Uterus (tissue), 4 donors: Measurements from ENCODE around the gene SMIM14. TPM values are rescaled to one million over a fixed set of nuclear protein-coding genes. Genes with fewer than 3 reads are reported as not detected.

Source experiments
- DNase-seq, 2 donors: peaks; one replicate each; pipeline ENCODE4 v3.0.0-alpha.2; 2019 to 2020
- H3K27ac ChIP-seq, 2 donors: fragments of 200-600 bp; sonication (generic); 1 replicate in 1 of 2; 2 replicates in 1 of 2; pipeline ENCODE4 v1.5.1; 2016 to 2018
- H3K27me3 ChIP-seq, 2 donors: fragments of 200-600 bp; sonication (generic); one replicate each; pipeline ENCODE4 v1.5.1; 2018 to 2019; ENCODE audit warnings: control low read depth in 1 of 2
- H3K36me3 ChIP-seq, 2 donors: fragments of 200-600 bp; sonication (generic); one replicate each; pipeline ENCODE4 v1.5.1; 2019; ENCODE audit warnings: control low read depth in 1 of 2
- H3K4me1 ChIP-seq, 2 donors: fragments of 200-600 bp; sonication (generic); one replicate each; pipeline ENCODE4 v1.5.1; 2018 to 2019; ENCODE audit warnings: control low read depth in 1 of 2
- H3K4me3 ChIP-seq, 2 donors: fragments of 200-600 bp; sonication (generic); 1 replicate in 1 of 2; 2 replicates in 1 of 2; pipeline ENCODE4 v1.5.1; 2018 to 2019; ENCODE audit warnings: mild to moderate bottlenecking in 1 of 2
- H3K9me3 ChIP-seq, 2 donors: fragments of 200-600 bp; sonication (generic); one replicate each; pipeline ENCODE4 v1.5.1; 2019; ENCODE audit warnings: control low read depth in 1 of 2
- CTCF ChIP-seq, 4 experiments: fragments of 200-600 bp in 2 of 4; fragments of 450-650 bp in 2 of 4; sonication (generic) in 2 of 4; IDR thresholded peaks; one replicate each; pipeline ENCODE4 v1.5.1; 2016 to 2019; ENCODE audit warnings: antibody characterized with exemption in 4 of 4, mild to moderate bottlenecking in 2 of 4, moderate library complexity in 1 of 4
- POLR2A ChIP-seq, 2 donors: fragments of 450-650 bp; IDR thresholded peaks; one replicate each; pipeline ENCODE4 v1.6.1; 2016; ENCODE audit warnings: antibody characterized with exemption in 2 of 2, mild to moderate bottlenecking in 1 of 2, moderate library complexity in 1 of 2
- intact Hi-C: fragments of 100-400 bp; cut with DNase I; formaldehyde crosslinking; loops from one replicate; pipeline ENCODE4 v1.15.1; 2023; ENCODE audit warnings: low total_unique reads
- total RNA-seq, 4 donors: library from RNA; depleted of rRNA in 3 of 4; stranded (reverse); fragments of >200 nt in 3 of 4; gene quantifications; one replicate each; pipeline versions ENCODE4 v1.1.0 to v1.2.4, GENCODE V29; 2014 to 2023
- donor health status: DM: yes; HTN: yes; CAD: no.

SMIM14 gene
- total RNA-seq, 4 donors from 2014 or later: 21.3 to 53.2 (median 35.3) TPM

GRCh38 chr4:39569209-39569608 lies 69.5 kb downstream of the SMIM14 start:
- DNase-seq: no peak
- Histone ChIP-seq H3K27ac (no peak overlapping the region), H3K36me3 (no peaks in the 10 kb centered on the region), H3K27me3 (no peaks in the 10 kb centered on the region), H3K4me1 (no peaks in the 10 kb centered on the region), H3K9me3 (no peaks in the 10 kb centered on the region), H3K4me3 (no peak overlapping the region)
- TF ChIP-seq CTCF (IDR thresholded peaks at IDR 0.05) (no peak), POLR2A (IDR thresholded peaks at IDR 0.05) (no peak)
- intact Hi-C loops: no loop called here

DNA sequence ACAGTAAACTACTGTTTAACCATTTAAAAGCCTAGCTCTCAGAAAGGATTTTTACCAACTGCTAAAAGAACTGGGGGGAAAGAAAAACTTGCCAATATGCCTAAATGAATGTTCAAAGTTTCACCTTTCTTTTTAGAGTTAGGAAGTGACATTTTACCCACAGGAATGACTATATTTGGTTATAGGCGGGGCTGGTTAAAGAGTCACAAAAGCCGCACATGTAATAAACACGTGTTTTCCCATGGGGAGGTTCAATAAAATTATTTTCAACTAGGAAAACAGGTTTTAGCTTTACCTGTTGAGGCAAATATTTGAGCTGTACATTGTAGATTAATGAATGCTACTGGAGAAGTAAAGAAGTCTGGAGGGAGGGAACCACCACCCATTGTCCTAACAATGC lies 69.9 kb downstream of the SMIM14 start:
- no peak overlapping the region for H3K4me3 ChIP-seq
- no peaks in the 10 kb centered on the region for H3K27me3 ChIP-seq
- TF ChIP-seq POLR2A (IDR thresholded peaks at IDR 0.05) (no peak), CTCF (IDR thresholded peaks at IDR 0.05) (no peak)
- no peak for DNase-seq
- H3K36me3 ChIP-seq: no peaks in the 10 kb centered on the region
- H3K9me3 ChIP-seq: no peaks in the 10 kb centered on the region
- no peaks in the 10 kb centered on the region for H3K4me1 ChIP-seq
- intact Hi-C loops: no loop called here
- H3K27ac ChIP-seq: no peak overlapping the region

DNA sequence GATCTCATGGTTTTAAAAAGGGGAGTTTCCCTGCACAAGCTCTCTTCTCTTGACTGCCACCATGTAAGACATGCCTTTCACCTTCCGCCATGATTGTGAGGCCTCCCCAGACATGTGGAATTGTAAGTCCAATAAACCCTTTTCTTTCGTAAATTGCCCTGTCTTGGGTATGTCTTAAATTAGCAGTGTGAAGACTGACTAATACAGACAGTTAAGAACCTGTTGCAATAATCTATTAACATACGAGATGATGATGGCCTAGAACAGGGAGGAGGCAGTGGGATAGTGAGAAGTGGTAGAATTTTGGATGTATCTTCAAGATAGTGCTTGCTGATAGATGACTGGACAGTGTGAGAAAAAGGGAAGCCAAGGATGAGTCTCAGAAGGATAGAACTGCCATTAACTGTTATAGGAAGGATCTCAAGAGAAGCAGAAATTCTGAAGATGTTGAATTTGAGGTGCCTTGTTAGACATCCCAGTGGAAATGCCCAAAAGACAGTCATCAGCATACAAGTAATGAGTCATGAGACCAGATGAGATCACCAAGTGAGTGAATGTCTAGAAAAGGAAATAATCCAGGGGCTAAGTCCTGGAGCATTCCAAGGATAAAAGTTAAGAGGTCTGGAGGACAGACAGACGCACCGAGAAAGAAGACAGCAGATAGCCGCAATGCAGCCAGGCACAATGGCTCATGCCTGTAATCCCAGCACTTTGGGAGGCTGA lies 72.6 kb downstream of the SMIM14 start:
- H3K9me3 ChIP-seq: no peaks in the 10 kb centered on the region
- no peaks in the 10 kb centered on the region for H3K27me3 ChIP-seq
- TF ChIP-seq CTCF (IDR thresholded peaks at IDR 0.05) (no peak), POLR2A (IDR thresholded peaks at IDR 0.05) (no peak)
- H3K4me3 ChIP-seq: no peak overlapping the region
- no peak for DNase-seq
- intact Hi-C loops: no loop called here
- H3K27ac ChIP-seq: no peak overlapping the region
- no peaks in the 10 kb centered on the region for H3K4me1 ChIP-seq
- H3K36me3 ChIP-seq: no peaks in the 10 kb centered on the region

- no peak for TF ChIP-seq CTCF (IDR thresholded peaks at IDR 0.05)
- no peak for TF ChIP-seq POLR2A (IDR thresholded peaks at IDR 0.05)
- intact Hi-C loops: no loop called here
- Histone ChIP-seq H3K4me3 (no peak overlapping the region), H3K27me3 (no peaks in the 10 kb centered on the region), H3K9me3 (no peaks in the 10 kb centered on the region), H3K27ac (no peak overlapping the region), H3K36me3 (no peaks in the 10 kb centered on the region), H3K4me1 (no peaks in the 10 kb centered on the region)
- no peak for DNase-seq
These were observed 75.3 kb downstream of the SMIM14 start for GRCh38 chr4:39563346-39563847.

GRCh38 chr4:39562792-39563191 lies 75.9 kb downstream of the SMIM14 start:
- DNase-seq: no peak
- Histone ChIP-seq H3K27me3 (no peaks in the 10 kb centered on the region), H3K4me1 (no peaks in the 10 kb centered on the region), H3K4me3 (no peak overlapping the region), H3K9me3 (no peaks in the 10 kb centered on the region), H3K36me3 (no peaks in the 10 kb centered on the region), H3K27ac (no peak overlapping the region)
- intact Hi-C loops: no loop called here
- TF ChIP-seq POLR2A (IDR thresholded peaks at IDR 0.05) (no peak), CTCF (IDR thresholded peaks at IDR 0.05) (no peak)
